NCI-H510A treated with DMSO at 0.1 percent for 48 hours (cell line): ENCODE data around the gene RP2.

Experiments
- DNase-seq: peaks from one replicate; lab custom pipeline; 2025; lab: John Stamatoyannopoulos, UW

RP2 gene

DNA sequence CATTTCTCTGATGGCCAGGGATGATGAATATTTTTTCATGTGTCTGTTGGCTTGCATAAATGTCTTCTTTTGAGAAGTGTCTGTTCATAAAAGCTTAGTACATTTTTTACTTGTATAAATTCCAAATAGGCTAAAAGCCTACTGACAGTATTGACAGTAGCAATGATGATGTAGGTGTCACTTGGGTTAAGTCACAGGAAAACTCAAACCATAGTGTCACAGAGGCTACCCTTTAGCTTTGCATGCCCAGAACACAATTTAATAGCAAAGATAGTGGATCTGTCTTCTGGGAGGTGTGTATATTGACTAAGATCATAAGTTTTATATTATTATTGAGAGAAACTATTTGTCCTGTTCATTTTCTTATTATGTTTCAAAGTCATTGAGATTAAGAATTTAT is 8.1 kb downstream of the RP2 start:
- no peak for DNase-seq

DNA sequence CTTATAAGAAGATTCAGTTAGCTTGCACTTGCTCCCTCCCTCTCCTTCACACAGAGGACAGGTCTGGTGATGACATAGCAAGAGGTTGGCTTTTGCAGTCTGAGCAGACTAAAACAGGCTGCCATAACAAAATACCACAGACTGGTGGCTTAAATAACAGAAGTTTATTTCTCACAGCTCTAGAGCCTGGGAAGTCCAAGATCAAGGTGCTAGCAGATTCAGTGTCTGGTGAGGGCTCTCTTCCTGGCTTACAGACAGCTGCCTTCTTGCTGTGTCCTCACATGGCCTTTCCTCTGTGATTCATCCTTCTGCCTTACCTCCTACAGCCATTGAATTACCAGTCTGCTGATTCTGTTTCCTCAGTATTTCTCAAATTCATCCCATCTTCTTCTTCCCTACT is 13.1 kb downstream of the RP2 start:
- no peak for DNase-seq

DNA sequence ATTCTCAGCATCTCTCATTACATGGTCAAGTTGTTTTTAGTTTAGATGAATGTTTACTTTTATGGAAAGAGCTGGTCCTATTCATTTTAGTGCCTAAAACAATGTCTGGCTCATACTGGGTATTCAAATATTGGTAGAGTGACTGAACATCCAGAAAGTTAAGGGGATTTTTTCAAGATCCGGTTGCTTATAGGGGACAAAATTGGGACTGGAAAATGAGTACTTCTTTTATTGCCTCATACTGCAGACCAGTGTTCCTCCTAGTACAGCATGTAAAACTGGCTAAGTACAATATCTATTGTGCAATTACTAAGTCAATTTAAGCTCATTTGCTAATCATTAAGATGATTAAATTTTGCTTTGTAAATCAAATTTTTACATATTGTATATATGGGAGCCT is 13.9 kb downstream of the RP2 start:
- DNase-seq: no peak

DNA sequence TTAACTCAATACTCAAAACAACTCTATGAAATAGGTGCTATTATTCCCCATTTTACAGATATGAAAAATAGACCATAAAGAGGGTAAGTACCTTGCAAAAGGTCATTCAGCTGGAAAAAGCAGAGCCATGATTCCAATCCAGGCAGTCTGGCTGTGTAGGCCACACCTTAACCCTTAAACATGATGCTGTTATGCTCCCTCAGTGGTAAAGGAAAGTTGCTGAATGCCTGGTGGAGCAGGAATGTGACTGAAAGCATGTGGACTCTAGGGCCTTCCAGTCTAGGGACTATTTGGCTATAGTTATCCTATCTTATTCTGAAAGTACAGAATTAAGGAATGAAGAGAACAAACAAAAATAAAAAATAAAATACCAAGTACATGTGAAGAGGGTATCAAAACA is 19.6 kb downstream of the RP2 start:
- no peak for DNase-seq

DNA sequence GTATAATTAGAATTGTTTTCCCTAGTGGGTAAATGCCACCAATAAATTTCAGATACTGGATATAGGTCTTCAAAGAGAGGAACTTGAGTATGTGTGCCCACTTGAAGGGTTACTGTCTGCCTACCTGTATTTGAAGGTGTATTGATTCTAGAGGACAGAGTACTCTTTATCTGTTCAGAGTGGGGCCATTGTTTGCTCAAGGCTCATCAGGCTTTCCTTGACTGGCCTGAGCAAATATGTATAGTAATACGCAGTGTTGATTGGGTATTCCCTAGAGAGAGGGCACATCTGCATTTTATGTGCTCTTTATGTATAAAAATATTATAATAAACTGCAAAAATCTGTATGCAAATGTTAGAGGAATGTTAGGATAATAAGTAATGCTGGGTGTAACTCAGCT is 23.7 kb downstream of the RP2 start:
- DNase-seq: peak; percentile 9

DNA sequence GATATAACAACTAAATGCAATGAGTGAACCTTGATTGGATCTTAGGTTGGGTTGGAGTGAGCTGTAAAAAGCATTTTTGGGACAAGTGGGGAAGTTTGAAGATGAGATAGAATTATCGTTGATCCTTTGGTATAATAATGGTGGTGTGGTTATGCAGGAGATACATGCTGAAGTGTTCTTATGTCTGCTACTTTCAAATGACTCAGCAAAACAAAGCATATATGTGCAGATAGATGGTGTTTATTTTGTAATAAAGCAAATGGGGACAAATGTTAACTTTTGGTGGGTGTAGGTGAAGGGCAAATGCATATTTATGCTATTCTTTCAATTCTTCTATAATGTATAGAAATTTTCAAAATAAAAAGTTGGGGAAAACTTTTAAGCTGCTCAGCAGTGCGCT is 26.2 kb downstream of the RP2 start:
- peak; percentile 11 for DNase-seq

DNA sequence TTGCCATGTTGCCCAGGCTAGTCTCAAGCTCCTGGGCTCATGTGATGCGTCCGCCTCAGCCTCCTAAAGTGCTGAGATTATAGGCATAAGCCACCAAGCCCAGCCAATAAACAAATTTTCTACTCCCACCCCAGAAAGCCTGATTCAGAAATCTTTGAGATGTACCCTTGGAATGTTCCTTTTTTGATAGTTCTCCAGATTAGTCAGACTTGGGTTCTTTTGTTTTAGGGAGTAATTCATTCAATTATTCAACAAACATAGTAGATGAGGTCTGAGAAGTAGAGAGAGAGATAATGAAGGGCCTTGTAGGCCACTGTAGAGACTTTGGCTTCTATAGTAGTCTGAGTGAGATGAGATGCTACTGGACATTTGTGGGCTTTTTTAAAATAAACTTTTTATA is 27.8 kb downstream of the RP2 start:
- DNase-seq: no peak

DNA sequence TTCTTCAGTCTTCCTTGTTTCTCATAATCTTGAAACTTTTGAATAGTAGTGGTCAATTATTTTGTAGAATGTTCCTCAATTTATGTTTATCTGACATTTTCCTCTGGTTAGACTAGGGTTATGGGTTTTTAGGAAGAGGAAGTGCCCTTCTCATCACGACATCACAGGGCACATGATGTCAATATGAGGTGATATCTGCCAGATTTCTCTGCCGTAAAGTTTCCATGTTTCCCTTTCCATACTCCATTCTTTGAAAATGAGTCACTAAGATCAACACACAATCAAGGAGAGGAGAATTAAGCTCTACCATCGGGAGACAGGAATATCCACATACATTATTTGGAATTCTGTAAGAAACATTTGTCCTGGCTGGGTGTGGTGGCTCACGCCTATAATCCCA is 28.4 kb downstream of the RP2 start:
- DNase-seq: no peak

DNA sequence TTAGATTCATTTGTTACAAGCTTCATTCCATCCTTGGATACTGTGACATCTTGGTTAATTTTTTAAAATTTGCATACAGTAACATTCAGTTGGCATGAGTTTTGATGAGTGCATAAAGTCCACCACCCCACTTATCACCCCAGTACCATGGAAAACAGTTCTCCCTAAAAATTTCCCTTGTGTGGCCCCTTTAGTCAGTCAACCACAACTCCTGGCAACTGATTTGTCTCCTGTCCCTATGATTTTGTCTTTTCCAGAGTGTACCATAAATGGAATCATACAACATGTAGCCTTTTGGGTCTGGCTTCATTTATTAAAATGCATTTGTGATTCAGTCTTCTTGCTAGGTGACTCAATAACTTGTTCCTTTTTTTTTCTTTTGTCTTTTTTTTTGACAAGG is 29.9 kb downstream of the RP2 start:
- no peak for DNase-seq

DNA sequence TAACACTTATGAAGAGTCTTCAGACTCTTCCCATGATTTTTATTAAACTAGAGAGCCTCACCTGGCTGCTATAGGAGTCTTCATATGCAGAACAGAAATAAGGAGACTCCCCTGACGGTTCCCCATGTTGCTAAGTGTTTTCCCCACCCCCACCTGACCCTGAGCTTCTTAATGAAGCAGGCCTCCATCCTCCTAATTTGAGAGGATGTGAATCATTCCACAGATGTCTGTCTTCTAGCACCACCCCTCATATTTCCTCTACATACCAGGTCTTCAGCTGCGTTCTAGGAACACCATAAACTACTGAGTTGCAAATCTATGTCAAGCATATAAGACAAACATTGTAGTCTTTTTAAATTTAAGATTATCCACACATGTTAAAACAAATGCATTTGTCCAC is 36.9 kb downstream of the RP2 start:
- DNase-seq: no peak

DNA sequence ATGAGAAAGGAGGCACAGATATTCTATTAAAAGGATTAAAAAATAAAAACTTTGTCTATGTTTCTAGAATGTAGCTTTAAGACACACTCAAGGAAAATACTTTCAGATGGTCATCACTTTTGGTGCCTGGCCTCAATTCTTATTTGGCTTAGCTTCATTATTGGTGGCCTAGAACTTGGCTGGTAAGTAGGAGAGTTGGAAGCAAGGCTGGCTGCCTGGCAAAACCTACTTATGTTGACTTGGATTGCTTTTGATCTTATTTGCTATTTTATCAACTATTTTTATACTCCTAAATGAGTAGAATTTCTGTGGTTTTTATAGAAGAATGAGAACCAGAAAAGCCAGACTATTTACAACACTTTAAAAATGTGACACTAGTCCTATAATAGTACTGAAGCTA is 40.1 kb downstream of the RP2 start:
- DNase-seq: no peak

DNA sequence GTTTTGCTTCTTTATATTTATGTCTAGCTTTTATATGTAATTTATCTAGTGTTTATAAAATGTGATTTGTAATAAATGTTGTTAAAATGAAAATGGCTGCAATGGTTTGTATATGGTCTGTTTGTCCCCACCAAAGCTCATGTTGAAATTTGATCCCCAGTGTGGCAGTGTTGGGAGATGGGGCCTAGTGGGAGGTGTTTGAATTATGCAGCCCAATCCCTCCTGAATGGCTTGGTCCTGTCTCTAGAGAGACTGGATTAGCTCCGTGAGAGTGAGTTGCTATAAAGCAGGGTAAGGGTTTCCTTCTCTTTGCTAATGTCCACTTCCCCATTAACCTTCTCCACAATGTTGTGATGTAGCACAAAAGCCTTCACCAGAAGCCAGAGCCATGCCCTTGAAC is 45.4 kb downstream of the RP2 start:
- DNase-seq: no peak

DNA sequence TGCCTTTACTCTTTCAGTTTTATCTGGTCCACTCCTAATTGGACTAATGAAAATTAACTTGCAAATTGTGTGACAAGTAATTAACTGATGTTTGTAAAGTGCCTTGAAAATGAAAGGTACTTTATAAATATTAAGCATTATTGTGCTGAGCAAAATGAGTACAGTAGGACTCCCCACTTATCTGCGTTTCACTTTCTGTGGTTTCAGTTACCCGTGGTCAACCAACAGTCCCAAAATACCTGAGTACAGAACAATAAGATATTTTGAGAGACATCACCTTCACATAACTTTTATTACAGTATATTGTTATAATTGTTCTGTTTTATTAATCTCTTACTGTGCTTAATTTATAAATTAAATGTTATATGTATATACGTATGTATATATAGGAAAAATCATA is 48.0 kb downstream of the RP2 start:
- DNase-seq: no peak

DNA sequence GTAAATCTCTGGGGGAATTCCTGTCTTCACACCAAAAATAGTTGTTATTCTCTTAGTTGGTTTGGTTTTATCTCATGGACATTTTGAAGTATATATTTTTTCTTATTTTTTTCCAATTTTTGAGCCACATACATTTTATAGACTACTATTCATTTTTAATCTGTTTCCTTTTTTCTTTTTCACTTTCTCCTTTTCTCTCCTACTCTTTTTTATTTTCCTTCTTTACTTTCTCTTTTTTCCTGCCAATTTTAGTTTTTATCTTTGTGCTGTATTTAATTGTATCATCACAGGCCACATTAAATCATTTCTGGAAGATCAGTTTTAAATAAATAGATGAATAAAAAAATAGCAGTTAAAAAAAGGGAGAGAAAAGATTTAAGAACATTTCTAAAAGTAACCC is 61.4 kb downstream of the RP2 start:
- DNase-seq: no peak

DNA sequence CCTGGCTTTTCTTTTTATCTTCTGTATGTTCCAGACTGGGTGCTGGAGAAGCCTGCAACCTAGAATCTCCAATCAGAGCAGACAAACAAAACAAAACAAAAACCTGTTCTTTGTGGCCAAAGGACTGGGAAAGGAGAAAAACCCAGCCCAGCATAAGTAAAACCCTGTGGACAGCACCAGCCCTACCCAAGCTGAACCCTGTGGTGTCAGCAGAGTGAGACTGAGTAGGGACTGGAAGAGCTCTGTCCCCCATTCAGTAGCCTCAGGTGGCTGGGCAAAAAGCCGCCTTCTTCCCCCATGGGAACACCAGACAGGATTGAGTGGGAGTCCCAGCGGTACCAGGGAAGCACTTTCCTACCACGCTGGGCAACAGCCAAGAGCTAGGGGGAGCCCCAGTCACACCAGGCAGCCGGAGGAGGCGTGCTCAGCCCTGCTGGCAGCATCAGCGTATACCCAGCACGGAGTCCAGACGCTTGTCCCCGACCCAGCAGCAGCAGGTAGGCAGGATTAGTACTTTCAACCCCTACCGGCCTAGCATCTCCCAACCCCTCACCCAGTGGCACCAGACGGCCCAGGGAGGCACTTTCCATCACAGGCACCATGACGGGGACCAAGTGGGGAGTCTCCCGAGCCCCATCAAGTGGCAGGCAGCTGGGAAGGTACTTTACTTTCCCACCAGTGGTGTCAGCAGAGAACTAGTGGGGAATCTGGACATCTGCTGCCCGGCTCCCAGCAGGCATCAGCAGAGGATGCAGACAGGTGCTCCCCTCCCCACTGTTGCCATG is 66.8 kb downstream of the RP2 start:
- DNase-seq: peak; percentile 56

DNA sequence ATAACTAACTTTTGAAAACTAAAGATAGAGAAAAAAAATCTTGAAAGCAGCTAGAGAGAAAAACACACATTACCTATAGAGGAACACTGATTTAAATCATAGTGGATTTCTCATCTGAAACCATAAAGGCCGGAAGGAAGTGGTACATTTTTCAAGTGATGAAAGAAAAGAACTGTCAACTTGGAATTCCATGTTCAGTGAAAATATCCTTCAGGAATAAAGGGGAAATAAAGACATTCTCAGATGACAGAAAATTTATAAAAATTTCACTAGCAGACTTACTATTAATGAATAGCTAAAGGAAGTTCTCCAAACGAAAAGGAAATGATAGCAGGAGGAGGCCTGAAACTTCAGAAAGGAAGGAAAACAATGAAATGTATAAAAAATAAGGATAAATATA is 67.8 kb downstream of the RP2 start:
- DNase-seq: no peak

DNA sequence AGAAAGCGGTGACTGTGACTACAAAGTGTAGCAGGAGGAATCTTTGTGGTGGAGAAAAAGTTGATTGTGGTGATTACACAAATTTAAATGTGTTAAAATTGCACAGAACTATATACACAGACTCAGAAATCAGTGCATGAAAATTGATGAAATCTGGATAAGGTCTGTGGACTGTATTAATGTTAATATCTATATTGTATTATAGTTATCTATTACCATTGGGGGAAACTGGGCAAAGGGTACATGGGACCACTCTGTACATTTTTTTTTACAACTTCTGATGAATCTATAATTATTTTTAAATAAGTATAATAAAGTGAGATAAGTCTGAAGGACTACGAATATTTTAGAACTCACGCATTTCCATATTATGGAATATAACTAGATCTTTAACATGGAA is 73.6 kb downstream of the RP2 start:
- DNase-seq: no peak

DNA sequence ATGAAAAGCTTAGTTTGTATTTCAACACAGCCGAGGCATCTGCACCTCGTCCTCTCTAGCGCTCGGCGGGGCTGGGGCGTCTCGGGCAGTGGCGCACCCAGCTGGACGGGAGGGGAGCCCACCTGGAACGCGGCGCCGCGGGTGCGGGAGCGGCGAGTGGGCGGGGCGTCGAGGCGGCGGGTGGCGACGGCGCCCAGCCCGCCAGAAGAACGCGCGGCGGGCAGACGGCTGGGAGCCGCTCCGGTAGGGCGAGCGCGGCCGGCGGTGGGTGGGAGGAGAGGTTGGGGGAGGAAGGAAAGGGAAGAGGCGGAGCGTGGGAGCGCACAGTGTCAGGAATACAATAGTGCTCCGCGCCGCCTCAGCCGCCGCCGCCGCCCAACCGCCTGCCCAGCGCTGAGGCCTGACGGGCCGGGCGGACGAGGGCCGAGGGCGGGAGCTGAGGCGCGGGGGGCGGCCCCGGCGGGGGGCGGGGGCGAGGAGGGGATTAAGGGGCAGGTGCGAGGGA is 75.3 kb downstream of the RP2 start, which contains the start of gene JADE3:
Gene JADE3 (plus strand): TSS at position 324 of the 505 bp plus-strand sequence. CDS start 72,474 bp downstream, outside the sequence.
- DNase-seq: peak; percentile 81

DNA sequence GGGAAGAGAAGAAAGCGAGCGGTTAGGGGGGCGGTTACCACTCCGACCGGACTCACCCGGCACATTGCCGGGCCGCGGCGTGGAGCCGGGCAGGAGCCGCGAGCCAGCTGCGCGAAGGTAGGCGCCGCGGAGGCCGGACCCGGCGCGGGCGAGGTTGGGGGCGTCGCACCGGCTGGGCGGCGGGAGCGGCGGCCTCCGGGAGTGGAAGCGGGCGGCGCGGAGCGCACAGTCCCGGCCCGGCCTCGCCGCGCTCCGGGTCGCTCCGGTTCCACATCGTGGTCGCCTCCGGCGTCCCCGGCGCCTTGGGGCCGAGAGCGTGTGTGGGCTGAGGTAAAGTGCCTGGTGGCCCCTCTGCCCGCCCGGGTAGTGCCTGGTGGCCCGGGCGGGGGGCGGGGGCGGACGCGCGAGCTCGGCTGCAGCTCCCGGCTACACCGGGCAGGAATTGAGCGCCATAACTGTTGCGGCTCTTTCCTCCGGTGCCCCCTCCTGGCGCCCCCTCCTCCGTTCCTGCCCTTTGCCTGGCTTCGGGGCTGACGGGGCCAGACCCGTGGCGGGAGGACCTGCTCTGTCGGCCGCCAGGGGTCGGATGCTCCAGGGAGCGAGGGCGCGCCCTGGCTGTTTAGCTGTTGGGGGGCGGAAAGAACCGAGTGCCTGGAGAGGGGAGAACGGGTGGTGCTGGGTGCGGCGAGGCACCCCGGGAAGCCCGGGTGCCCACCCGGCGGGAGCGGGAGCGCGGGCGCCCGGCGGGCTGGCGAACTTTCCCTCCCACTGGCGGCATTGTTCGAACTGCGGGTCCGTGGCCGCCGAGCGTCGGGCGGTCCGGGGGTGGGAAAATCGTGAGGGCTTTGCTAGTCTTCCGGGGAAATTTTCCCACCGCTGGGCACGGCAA is 76.0 kb downstream of the RP2 start:
- DNase-seq: peak; percentile 9

DNA sequence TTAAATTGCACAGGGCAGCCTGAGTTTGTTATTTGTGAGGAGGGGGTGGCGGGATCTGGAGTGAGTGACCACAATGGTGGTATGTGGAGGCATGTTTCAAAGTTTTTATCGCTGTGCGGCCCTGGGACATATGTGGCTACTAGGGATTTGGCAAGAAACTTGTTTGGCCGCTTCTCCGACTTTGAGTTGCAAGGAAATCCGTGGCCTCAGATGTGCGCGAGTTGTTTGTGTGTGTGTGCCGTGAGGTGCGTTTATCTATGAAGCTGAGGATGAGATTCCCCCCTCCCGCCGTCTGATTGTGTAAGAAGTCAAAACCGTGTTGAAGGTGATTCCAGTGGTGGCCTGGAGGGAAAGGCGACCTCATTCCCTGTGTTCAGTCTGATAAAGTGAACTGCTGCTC is 76.8 kb downstream of the RP2 start:
- DNase-seq: peak; percentile 16

DNA sequence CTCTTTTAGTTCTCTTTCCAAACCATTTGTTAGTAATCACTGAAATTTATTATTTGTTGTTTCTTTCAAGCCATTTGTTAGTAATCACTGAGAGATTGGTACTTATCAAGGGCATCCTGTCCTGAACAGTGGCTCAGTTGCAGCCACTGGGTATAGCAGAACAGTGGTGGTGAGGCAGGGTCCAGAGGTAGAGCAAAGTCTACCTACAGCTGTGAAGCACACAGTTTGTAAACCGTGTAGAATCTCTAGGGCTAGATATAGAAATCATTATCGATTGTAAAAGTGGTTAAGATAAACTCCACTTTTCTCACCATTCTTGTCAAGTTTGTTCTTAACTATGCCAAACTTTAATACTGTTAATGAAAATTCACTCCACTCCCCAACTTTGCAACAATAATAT is 79.4 kb downstream of the RP2 start:
- DNase-seq: no peak

DNA sequence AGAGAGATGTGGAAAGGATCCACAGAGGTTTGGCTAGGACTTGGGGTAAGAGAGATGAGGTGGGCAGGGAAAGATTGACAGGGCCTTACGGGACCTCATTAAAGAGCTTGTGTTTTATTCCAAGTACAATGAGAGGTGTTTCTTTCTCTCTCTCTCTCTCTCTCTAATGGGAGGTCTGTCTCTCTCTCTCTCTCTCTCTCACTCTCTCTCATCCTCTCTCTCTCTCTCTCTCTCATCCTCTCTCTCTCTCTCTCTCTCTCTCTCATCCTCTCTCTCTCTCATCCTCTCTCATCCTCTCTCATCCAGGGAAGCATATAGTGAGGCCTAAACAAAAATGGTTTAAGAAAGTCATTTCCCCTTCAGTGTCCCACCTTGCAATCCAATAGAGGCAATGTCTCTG is 80.8 kb downstream of the RP2 start:
- DNase-seq: no peak

DNA sequence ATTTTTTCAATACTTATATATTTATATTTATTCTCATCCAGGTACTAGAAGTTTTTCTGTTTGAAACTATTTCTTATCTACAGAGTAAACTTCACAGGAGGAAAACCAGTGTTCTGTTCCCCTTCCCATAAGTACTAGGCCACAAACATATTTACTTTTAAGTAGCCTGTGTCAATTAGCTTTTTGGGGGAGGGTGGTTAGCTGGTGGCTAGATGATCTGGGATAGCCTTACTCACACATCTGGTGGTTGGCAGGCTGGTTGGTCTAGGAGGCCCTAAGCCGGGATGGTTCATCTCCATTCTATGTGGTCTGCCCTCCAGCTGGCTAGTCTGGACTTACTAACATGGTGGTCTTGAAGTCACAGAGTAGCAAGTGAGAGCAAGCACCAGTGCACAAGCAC is 81.6 kb downstream of the RP2 start:
- no peak for DNase-seq
